ENCODE data around the gene SOX14. TPM values are rescaled to one million over a fixed set of nuclear protein-coding genes. Genes with fewer than 3 reads are reported as not detected.

Gene SOX14
- total and polyA plus RNA-seq, 2 donors (not counting 1 experiment from before 2014, with no cell fraction given), result not detected

- ChIA-PET POLR2A (no interaction called here), CTCF (no interaction called here)
- peaks cover 0 to under 1% of the 10 kb centered on the region in 2 donors for H3K4me1 ChIP-seq (ENCODE audit: control insufficient read depth in 2 of 2, insufficient read depth in 2 of 2, low read length in 2 of 2)
- H3K27me3 ChIP-seq (replicated peaks in 1 of 4; ENCODE audit: control extremely low read depth in 1 of 4, control insufficient read depth in 3 of 4, insufficient read depth in 4 of 4, low read length in 3 of 4), result peaks cover 0 to 83% (median 36%) of the 10 kb centered on the region in 4 experiments
- ATAC-seq (ENCODE audit: low read depth) (no peak), DNase-seq (no peak)
- H3K9ac ChIP-seq (ENCODE audit: low read length), result no peak overlapping the region
- H4K20me1 ChIP-seq (ENCODE audit: control insufficient read depth, insufficient read depth, low read length, poor library complexity, severe bottlenecking), result no peaks in the 10 kb centered on the region
- 8% methylated on average over 18 of the region's 21 CpGs for WGBS (ENCODE audit: insufficient coverage)
- H3K9me3 ChIP-seq (ENCODE audit: control extremely low read depth in 1 of 3, control insufficient read depth in 2 of 3, insufficient read depth in 1 of 3, low read length in 2 of 3), result peaks cover 0 to 63% (median 0%) of the 10 kb centered on the region in 3 donors
- no peak for TF ChIP-seq CTCF (IDR thresholded peaks at IDR 0.05)
- no peak for TF ChIP-seq EZH2 (IDR thresholded peaks at IDR 0.05; ENCODE audit: borderline replicate concordance, insufficient read depth, low read depth, low read length, poor library complexity, severe bottlenecking)
- H3K4me3 ChIP-seq (ENCODE audit: control extremely low read depth in 1 of 5, extremely low read depth in 1 of 5, insufficient read depth in 1 of 5, low read depth in 2 of 5, low read length in 4 of 5), result no peak overlapping the region
- no peaks in the 10 kb centered on the region for H3K36me3 ChIP-seq (replicated peaks in 1 of 2; ENCODE audit: control extremely low read depth in 1 of 2, control insufficient read depth in 1 of 2, extremely low read depth in 1 of 2, insufficient read depth in 2 of 2, low read length in 1 of 2)
- Mint-ChIP-seq H3K4me1 (peaks cover 5% of the 10 kb centered on the region), H3K27ac (no peak overlapping the region), H3K4me3 (no peak overlapping the region), H3K27me3 (peaks cover 64% of the 10 kb centered on the region), H3K9me3 (ENCODE audit: insufficient read depth) (no peaks in the 10 kb centered on the region)
- H3K79me2 ChIP-seq (ENCODE audit: control insufficient read depth, insufficient read depth, low read length), result no peaks in the 10 kb centered on the region
- H3K4me2 ChIP-seq (replicated peaks; ENCODE audit: low read depth, low read length, poor library complexity, severe bottlenecking), result no peak overlapping the region
- intact Hi-C loops (cut with micrococcal nuclease), result no loop called here
- H2AFZ ChIP-seq (ENCODE audit: insufficient read depth, low read depth, low read length, poor library complexity, severe bottlenecking), result no peak overlapping the region
- H3K27ac ChIP-seq (ENCODE audit: low read length in 2 of 2), result no peak overlapping the region
Observed at GRCh38 chr3:137766041-137766875, 2.1 kb downstream of the SOX14 start.

GRCh38 chr3:137766876-137767537 is 2.9 kb downstream of the SOX14 start:
- no peak overlapping the region for H3K4me3 Mint-ChIP-seq
- H3K4me1 Mint-ChIP-seq, result peaks cover 10% of the 10 kb centered on the region
- ChIA-PET POLR2A (no interaction called here), CTCF (no interaction called here)
- Histone ChIP-seq H4K20me1 (ENCODE audit: control insufficient read depth, insufficient read depth, low read length, poor library complexity, severe bottlenecking) (no peaks in the 10 kb centered on the region), H3K36me3 (replicated peaks in 1 of 2; ENCODE audit: control extremely low read depth in 1 of 2, control insufficient read depth in 1 of 2, extremely low read depth in 1 of 2, insufficient read depth in 2 of 2, low read length in 1 of 2) (no peaks in the 10 kb centered on the region), H3K4me2 (replicated peaks; ENCODE audit: low read depth, low read length, poor library complexity, severe bottlenecking) (no peak overlapping the region), H3K27me3 (replicated peaks in 1 of 4; ENCODE audit: control extremely low read depth in 1 of 4, control insufficient read depth in 3 of 4, insufficient read depth in 4 of 4, low read length in 3 of 4) (peaks cover 0 to 87% (median 40%) of the 10 kb centered on the region in 4 experiments), H3K9ac (ENCODE audit: low read length) (no peak overlapping the region), H3K4me1 (ENCODE audit: control insufficient read depth in 2 of 2, insufficient read depth in 2 of 2, low read length in 2 of 2) (peaks cover 5 to 8% of the 10 kb centered on the region in 2 donors), H3K4me3 (ENCODE audit: control extremely low read depth in 1 of 5, extremely low read depth in 1 of 5, insufficient read depth in 1 of 5, low read depth in 2 of 5, low read length in 4 of 5) (no peak overlapping the region), H3K79me2 (ENCODE audit: control insufficient read depth, insufficient read depth, low read length) (no peaks in the 10 kb centered on the region), H3K9me3 (ENCODE audit: control extremely low read depth in 1 of 3, control insufficient read depth in 2 of 3, insufficient read depth in 1 of 3, low read length in 2 of 3) (peaks cover 0 to 68% (median 0%) of the 10 kb centered on the region in 3 donors), H3K27ac (ENCODE audit: low read length in 2 of 2) (no peak overlapping the region), H2AFZ (ENCODE audit: insufficient read depth, low read depth, low read length, poor library complexity, severe bottlenecking) (no peak overlapping the region)
- ATAC-seq (ENCODE audit: low read depth) (no peak), DNase-seq (no peak)
- intact Hi-C loops (cut with micrococcal nuclease), result no loop called here
- no peak overlapping the region for H3K27ac Mint-ChIP-seq
- peaks cover 64% of the 10 kb centered on the region for H3K27me3 Mint-ChIP-seq
- 10% methylated on average over 14 of the region's 22 CpGs for WGBS (ENCODE audit: insufficient coverage)
- no peak for TF ChIP-seq CTCF (IDR thresholded peaks at IDR 0.05)
- no peak for TF ChIP-seq EZH2 (IDR thresholded peaks at IDR 0.05; ENCODE audit: borderline replicate concordance, insufficient read depth, low read depth, low read length, poor library complexity, severe bottlenecking)
- no peaks in the 10 kb centered on the region for H3K9me3 Mint-ChIP-seq (ENCODE audit: insufficient read depth)
